CD4-positive, alpha-beta T cell treated with Interleukin-17A for 4 hours (primary cell): ENCODE data around the gene PLAAT3.
"Not testable (repeated sequence)": the region's sequence is repeated elsewhere in the genome, so short reads cannot be mapped to it uniquely, and the experiment has no call there.

Experiments used
- DNase-seq: peaks from one replicate; pipeline ENCODE4 v3.0.0-alpha.2; 2020; ENCODE audit warnings: mixed read lengths

PLAAT3 gene

GRCh38 chr11:63564784-63565350, 49.4 kb downstream of the PLAAT3 start:
- DNase-seq = no peak

GRCh38 chr11:63564056-63564774, 50.0 kb downstream of the PLAAT3 start:
- DNase-seq = no peak

GRCh38 chr11:63563201-63564055, 50.8 kb downstream of the PLAAT3 start, which contains the start of gene PLAAT2:
TSS of gene PLAAT2 (minus strand) at chr11:63563379. CDS start at chr11:63563324, 55 bp downstream.
- DNase-seq = no peak

- peak; percentile 74 for DNase-seq
Observed at GRCh38 chr11:63560506-63561180, 53.6 kb downstream of the PLAAT3 start.

GRCh38 chr11:63558459-63559157, 55.6 kb downstream of the PLAAT3 start:
- DNase-seq = no peak

- DNase-seq = no peak
Observed at GRCh38 chr11:63557570-63557969, 56.7 kb downstream of the PLAAT3 start.

- DNase-seq = no peak
Observed at GRCh38 chr11:63556404-63557013, 57.7 kb downstream of the PLAAT3 start.

- no peak for DNase-seq
Observed at GRCh38 chr11:63554877-63555223, 59.4 kb downstream of the PLAAT3 start.

- peak; percentile 77 for DNase-seq
Observed at GRCh38 chr11:63553759-63554158, 60.5 kb downstream of the PLAAT3 start.

- peak; percentile 28 for DNase-seq
Observed at GRCh38 chr11:63552921-63553320, 61.3 kb downstream of the PLAAT3 start.

GRCh38 chr11:63551889-63552266, 62.4 kb downstream of the PLAAT3 start:
- peak; percentile 30 for DNase-seq

- peak; percentile 46 for DNase-seq
Observed at GRCh38 chr11:63551091-63551888, 62.9 kb downstream of the PLAAT3 start.

GRCh38 chr11:63550156-63550700, 64.0 kb downstream of the PLAAT3 start:
- not testable (repeated sequence) for DNase-seq

GRCh38 chr11:63549411-63549810, 64.8 kb downstream of the PLAAT3 start:
- DNase-seq = no peak

- no peak for DNase-seq
Observed at GRCh38 chr11:63548178-63548577, 66.1 kb downstream of the PLAAT3 start.

- DNase-seq = no peak
Observed at GRCh38 chr11:63547061-63547460, 67.2 kb downstream of the PLAAT3 start.

- DNase-seq = no peak
Observed at GRCh38 chr11:63543711-63544110, 70.5 kb downstream of the PLAAT3 start.

GRCh38 chr11:63542506-63542905, 71.7 kb downstream of the PLAAT3 start:
- DNase-seq = not testable (repeated sequence)

- DNase-seq = peak; percentile 35
Observed at GRCh38 chr11:63537293-63538101, 76.7 kb downstream of the PLAAT3 start.
